CD4-positive, alpha-beta T cell treated with Interleukin-15 for 1 hour (primary cell): ENCODE results near the gene IQSEC3.
"Not testable (repeated sequence)": the region's sequence is repeated elsewhere in the genome, so short reads cannot be mapped to it uniquely, and the experiment has no call there.

Experiments used
- DNase-seq: peaks from one replicate; pipeline ENCODE4 v3.0.0-alpha.2; 2020

Gene IQSEC3

DNA sequence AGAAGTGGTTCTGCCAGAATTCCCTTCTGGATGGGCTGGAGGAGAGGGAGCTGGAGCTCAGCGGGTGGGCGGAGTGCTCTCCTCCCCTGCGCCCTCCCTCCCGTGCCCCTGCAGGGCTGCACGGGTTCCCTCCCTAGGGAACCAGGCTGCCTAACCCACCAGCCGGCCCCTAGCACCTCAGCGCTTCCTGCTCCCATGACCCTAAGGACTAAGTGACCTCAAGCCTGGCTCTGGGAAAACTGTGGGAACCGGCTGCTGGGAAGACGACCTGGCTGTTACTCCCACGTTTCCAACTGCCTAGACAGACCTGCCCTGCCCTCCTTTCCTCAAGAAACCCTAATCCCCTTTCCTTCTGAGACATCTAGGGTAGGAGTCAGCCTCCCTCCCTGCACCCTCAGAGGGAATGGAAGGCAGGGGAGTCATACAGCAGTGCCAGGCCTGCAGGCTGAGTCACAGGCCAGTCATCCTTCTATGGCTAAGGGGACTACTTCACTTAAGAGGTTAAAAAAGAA, 115.9 kb downstream of the IQSEC3 start:
- DNase-seq: no peak

DNA sequence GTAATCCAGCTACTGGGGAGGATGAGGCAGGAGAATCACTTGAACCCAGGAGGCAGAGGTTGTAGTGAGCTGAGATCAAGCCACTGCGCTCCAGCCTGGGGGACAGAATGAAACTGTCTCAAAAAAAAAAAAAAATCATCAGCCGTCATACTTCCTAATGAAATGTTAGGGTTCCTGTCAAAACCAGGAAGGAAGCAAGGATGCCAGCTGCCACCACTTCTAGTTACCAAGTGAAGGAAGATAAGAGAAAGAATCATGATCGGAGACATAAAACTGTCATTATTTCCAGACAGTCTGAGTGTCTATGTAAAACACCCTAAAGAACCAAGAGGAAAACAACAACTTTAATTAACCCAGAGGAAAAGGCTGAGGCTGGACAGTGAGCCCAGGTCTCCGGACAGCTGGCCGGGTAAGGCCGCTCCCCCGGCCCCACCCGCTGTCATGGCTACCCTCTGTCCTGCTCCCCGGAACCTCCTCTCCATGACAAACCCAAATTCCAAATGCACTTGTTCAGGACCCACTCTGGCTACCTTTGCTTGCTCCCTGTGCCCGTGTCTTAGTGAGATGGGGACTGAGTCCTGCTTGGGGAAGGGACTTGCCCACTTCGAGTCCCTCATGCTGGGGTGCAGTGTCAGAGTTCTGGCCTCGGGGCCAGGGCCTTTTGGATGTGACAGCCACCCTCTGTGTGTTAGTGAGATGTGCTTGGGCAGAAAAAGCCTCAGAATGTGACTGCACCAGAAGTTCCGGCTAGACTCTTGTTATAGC, 118.4 kb downstream of the IQSEC3 start:
- no peak for DNase-seq

DNA sequence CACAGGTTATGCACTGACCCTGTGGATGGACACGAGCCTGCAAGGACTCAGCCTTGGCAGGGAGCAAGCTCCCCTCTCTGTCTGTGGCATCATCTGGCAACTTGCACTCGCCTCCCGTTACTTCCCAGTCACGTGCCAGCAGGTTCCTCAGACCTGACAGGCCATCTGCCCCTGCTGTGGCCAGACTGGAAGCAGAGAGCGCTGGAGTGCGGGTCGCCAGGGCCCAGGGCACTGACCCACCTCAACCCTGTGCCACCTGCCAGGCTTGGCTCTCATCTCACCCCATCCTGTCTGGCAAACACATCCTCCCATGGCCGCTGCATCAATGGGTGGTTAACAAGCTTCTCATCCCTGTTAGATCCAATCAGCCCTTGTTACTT, 119.0 kb downstream of the IQSEC3 start:
- DNase-seq: no peak

DNA sequence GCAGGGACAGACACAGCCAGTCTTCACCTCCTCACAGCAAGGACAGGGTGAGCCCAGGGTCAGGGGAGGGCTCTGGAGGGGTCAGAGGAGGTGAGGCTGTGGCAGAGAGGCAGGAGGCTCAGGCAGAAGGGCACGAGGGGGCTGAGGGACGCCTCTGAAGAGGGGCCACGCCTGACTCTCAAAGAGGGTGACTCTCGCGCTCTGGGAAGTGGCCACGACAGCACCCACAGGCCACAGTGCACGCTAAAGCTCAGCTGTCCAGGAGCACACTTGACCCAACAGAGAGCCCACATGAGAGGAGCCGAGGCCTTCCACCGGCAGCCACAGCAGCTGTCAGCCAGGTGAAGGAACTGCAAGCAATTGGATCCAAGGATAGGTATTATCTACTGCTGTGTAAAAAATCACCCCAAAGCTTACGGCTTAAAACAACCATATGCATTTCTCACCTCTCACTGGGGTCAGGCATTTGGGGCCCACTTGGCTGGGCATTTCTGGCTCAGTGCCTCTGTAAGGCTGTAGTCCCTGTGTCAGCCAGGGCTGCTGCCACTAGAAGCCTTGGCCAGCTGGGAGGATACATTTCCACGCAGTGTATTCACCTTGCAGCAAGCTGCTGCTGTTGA, 119.5 kb downstream of the IQSEC3 start:
- no peak for DNase-seq

DNA sequence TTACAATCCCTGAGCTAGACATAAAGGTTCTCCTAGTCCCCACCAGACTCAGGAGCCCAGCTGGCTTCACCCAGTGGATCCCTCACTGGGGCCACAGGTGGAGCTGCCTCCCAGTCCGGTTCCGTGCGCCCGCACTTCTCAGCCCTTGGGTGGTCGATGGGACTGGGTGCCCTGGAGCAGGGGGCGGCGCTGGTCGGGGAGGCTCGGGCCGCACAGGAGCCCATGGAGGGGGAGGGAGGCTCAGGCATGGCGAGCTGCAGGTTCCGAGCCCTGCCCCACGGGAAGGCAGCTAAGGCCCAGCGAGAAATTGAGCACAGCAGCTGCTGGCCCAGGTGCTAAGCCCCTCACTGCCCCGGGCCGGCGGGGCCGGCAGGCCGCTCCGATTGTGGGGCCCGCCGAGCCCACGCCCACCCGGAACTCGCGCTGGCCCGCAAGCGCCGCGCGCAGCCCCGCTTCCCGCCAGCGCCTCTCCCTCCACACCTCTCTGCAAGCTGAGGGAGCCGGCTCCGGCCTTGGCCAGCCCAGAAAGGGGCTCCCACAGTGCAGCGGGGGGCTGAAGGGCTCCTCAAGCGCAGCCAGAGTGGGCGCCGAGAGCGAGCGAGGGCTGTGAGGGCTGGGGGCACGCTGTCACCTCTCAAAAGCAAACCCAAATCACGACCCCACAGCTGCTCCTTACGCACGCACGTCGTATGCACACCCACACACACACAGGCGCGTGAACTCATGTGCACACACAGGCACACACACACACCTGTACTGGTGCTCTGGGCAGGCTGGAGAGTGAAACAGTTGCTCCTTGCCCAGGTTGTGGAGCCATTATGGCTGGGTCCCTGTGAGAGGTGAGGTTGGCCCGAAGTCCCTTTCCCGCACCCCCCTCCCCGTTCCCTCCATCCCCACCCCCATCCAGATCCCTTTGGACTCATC, 121.7 kb downstream of the IQSEC3 start:
- not testable (repeated sequence) for DNase-seq

DNA sequence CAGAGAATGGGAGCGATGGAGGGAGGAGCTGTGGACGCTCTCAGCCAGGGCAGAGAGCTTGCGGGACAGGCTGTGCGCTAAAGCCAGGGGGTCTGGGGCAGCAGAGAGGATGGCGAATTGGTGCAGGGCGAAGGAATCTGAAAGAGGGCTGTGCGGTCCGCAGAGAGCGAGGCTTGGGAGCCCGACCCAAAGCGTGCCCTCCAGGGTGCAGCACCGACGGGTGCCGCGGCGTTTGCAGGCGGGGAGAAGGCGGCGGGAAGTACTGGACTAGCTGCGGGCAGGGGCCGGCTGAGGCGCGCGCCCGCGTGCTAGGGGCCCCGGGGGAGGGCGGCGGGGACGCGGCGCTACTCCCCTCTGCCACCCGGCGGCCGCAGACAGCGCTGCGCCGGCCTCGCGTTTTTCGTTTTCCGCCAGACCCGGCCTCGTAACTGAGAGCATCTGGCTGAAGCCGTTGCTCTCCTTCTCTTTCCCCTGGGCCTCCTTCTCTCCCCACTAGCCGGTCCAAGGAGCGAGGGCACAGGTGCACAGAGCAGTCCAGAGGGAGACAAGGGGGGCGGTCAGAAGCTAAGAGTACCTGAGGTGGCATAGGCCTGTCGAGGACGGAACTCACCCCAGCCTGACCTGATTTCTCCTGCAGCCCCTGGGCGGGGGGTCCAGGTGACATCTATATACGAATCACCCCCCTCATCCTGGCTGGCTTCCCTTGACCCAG, 122.5 kb downstream of the IQSEC3 start:
- DNase-seq: peak; percentile 41

DNA sequence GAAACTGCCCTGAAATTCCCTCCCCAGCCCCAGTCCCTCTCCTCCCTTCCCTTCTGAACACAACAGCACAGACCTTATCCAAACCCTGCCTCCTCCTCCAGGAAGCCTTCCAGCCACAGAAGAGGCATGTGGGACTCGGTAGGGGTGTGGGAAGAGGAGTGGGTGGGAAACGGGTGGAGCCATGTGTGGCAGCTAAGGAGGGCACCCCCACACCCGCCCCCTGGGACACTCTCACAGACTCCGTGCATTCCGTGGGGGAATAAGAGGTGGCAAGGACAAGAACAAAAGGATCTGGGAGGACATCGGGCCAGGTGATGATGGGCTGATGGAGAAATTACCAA, 123.0 kb downstream of the IQSEC3 start:
- no peak for DNase-seq

DNA sequence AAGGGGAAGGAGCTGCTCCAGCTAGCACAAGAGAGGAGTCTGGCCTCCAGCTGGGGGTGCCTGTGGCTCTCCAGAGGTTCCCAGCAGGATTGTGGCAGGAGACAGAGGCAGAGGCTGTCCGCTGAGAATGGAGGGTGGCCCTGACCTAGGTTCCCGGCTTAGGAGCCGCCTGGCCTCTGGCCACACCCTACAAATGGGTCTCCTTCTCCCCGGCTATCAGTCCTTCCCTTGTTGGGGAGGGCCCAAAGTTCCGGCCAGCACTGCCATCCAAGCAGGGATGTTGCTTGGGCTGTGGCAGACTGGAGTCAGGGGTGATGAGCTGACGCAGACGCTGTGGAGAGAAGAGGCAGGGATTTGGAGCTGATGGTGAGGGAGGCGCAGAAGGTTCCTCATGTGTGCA, 124.3 kb downstream of the IQSEC3 start:
- no peak for DNase-seq

DNA sequence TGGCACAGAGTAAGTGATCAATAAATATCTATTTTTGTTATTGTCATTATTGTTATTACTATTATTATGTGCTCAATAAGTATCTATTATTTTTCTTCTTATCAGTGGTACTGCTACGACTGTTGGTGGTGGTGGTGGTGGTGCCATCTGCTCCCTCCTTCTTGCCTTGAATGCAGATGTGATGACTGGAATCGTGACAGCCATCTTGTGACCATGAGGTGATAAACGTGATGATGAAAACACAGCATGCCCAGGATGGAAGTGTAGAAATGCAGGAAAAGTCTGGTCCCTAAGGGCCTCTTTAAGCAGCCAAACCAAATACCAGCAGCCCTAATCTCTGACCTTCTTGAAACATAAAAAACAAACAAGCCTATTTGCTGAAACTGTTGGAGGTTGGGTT, 125.0 kb downstream of the IQSEC3 start:
- DNase-seq: no peak

DNA sequence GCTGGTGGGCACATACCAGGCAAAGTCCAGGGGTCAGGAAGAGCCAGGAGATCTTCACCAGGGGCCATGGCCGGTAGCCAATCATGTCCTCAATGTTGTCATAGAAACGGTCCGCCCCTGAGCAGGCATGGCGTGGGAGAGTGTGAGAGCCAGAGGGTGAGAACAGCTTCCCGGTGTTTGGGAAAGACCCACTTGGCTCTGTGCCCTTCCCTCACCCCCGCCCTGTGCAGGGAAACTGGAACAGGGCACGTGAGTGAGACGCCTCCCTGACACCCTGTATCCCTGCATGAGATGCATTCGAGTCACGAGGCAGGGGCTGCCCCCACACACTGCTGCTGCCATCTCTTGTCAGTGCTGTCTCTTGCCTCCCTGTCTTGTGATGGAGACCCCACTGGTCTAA, 126.7 kb downstream of the IQSEC3 start:
- no peak for DNase-seq

DNA sequence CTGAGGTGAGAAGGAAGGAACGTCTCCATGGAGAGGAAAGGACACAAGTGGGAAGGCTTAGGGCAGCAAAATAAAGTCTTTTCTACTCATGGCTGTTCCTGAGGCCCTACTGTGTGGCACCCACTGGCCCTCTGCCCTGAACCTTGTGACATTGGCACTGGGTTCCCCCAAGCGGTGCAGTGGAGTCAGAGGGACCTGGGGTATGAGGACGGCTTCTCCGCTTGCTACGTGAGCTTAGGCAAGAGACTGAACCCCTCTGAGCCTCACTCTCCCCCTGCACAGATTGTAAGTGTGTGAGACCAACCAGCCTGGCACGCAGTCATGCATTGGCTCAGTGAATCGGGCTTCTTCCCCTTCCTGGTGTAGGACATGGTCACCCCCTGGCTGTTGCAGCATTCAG, 127.7 kb downstream of the IQSEC3 start:
- no peak for DNase-seq

DNA sequence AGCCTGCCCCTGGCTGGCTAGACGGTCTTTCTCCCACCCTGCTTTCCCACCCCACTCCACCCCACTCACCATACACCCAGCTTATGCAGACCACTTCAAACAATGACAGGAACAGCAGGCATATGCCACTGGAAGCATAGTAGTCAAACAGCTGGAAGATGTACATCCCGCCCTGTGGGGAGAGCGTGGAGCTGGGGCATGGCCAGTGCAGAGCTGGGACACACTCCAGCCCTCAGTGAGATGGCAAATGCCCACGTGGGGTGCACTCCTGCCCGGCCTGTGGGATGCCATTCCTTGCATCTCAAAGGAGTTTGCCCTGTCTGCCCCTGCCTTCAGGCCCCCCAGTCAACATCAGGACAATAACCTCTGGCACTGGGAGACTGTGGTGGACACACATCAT, 128.6 kb downstream of the IQSEC3 start:
- DNase-seq: no peak

DNA sequence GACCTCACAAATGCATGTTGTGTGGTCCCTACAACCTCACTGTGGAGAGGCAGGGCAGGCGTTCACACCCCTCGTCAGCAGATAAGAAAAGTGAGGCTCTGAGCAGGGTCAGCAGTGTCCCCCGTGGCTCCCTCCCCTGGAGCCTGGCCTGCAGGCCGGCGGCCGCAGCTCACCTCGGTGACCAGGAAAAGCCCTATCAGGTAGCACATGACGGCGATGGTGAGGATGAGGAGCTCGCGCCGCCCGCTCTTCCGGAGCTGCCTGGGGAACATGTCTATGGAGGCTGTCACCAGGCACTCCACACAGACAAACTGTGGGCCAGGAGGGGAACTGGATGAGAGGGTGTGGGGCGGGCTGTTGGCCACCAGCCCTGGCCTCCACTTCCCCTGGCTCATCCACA, 129.4 kb downstream of the IQSEC3 start:
- DNase-seq: no peak

DNA sequence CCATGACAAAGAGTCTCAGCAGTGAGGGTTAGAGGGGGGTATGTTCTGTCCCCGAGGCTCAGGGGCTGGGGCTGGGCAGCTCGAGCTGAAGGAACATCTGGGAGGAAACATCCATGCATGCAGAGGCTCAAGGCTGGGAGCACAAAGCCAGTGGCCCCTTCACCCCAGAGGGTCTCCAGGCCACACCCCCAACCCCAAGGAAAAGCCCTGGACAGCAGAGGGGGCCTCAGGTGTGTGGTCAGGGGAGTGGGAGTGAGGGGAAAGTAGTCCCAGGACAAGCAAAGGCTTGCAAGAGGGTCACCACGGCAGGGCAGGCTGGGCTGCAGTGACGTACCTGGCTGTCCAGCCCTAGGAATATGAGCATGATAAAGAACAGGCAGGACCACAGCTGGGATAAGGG, 129.9 kb downstream of the IQSEC3 start:
- no peak for DNase-seq

DNA sequence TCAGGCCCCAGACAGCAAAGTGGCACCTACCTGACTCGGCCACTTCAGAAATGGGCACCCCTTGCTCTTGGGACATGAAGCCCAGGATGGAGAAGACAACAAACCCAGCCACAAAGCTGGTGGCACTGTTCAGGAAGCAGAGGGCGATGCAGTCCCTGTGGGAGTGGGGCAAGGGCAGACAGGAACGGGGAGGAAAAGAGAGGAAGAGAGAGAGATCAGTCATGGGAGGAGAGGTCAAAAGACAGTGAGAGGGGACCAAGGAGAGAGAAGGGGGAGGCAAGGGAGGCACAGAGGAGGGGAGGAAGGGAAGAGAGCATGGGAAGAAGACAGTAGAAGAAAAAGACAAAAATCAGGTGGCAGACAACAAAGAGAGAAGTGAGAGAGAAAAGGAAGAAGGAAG, 130.8 kb downstream of the IQSEC3 start:
- no peak for DNase-seq

DNA sequence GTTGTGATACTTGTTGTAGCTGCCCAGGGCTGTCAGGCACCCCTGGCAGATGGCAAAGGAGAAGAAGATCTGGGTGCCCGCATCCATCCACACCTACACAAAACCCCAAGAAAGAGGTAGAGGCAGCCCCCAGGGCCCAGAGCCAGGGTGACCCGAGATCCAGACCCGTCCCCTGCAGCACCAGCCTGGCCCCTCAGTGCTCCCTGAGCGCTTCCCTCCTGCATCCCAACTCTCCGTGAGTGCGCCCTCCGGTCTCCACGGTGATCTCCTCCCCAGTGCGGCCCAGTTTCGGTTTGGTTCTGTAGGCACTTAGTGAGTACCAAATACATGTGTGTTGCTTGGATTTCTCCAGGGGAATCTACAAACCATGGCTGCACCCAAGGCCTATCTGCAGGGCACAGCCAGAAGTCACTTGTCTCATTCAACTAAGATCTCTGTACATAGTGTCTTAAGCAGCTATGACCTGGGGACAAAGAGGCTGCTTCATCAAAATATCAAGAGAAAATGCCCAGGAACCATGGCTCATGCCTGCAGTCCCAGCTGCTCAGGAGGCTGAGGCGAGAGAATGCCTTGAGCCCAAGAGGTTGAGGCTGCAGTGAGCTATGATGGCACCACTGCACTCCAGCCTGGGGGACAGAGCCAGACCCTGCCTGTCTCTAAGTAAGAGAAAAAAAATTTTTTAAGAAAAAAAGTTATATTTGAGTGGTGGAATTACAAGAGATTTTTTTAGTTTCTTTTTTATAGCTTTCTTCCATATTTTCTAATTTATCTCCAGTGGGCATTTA, 131.5 kb downstream of the IQSEC3 start:
- DNase-seq: no peak

DNA sequence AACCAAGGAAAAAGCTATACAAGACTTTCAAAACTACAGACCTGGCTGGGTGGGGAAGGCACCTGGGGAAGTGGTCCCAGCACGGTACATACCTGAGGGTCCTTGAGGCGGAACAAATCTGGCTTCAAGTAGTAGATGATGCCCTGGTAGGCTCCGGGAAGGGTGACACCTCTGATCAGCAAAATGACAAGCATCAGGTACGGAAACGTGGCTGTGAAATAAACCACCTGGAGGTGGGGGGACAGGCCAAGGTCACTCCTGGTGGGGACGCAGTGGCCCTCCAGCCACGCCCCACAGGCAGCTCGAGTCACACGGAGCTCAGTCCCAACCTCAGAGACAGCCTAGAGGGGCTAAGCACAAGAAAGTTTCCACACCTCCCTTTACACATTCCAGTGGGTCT, 132.1 kb downstream of the IQSEC3 start:
- no peak for DNase-seq

DNA sequence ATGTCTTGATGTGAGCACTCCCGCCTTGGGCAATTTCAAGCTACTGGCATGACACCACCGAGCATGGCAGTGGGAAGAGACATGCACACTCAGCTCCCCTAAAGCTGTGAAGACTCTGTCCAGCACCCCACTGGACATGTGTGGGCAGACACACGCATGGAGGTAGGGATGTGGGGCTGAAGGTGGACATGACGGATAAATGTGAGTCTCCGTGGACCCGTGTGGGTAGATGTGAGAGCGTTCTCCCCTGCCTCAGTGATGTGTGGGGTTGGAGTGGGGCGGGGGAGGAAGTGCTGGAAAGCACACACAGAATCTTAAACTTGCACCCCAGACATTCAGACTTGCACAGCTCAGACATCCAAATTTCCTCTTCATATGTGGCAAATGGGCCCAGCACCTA, 134.8 kb downstream of the IQSEC3 start:
- DNase-seq: no peak

DNA sequence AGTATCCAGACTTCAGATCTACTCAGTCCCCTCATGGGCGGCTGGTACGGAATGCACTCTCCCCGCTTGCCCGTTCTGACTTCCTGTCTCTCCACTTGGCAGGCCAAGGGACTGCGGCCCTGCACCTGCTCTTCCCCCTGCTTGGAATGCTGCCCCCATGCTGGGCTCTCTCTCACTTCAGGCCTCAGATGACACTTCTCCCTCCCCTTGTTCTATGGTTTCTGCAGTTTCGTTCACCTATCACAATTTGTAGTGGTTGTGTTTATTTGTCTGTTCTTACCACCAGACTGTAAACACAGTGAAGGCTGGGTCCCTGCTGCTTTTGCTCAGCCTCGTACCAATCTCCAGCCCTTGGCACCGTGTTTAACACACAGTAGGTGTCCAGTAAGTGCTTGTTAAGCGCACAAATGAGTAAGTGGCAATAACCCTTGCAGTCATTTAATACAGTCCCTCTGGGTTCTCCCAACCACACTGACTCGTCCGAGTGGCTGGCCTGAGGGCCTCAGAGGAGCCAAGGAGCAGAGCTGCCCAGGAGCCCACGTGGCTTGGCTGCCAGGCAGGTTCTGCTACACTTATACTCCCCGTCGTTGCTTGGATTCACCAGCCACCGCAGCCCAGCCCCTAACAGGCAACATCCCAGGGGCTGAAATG, 135.6 kb downstream of the IQSEC3 start:
- no peak for DNase-seq

DNA sequence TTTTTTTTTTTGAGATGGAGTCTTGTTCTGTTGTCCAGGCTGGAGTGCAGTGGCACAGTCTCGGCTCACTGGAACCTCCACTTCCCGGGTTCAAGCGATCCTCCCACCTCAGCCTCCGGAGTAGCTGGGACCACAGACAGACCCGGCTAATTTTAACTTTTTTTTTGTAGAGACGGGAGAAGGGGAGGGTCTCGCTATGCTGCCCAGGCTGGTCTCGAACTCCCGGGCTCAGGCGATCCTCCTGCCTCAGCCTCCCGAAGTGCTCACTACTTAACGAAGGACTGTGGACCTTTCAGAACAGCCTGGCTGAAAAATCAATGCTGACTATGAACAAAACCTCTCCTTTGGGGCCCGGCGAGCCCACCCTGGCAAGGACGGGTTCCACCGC, 136.5 kb downstream of the IQSEC3 start:
- no peak for DNase-seq

DNA sequence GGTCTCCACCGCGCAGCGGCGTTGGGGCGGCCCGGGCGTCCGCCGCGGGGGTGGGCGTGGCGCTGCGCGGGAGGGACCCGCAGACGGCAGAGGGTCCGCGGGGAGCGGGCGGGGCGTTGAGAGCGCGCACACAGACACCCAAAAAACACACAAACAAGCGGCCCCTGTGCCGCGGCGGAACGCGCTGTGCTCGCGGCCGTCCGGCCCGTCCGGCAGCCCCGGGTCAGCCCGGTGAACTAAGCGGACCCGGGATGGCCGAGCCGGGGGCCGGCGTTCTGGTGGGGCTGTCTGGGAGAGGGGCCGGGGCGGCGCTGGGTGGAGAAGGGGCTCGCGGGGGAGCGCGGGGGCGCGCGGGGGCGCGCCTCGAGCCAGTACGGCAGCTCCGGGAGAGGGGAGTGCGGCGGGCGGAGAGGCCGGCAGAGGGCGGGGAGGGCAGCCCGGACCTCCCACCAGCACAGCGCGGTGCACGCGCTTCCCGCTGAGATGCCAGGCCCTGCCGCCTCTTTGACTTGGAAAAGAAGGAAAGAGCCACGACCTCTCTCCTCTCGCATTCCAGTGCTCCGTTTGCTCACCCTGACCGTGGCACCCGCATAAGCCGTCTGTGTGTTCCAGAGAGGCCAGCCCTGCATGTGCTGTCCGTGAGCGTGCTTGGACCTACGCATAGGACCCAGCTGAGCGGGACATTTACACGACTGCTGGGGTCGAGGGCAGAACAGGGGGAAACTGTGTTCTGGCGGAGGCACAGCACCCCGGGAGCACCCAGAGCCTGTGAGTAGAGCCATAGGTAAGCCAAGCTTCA, 137.1 kb downstream of the IQSEC3 start:
- no peak for DNase-seq
